ENCODE data around the gene RSRC2.
"Not testable (repeated sequence)": the region's sequence is repeated elsewhere in the genome, so short reads cannot be mapped to it uniquely, and the experiment has no call there.

RSRC2 gene

GRCh38 chr12:122516544-122517361 lies 10.0 kb downstream of the RSRC2 start:
- DNase-seq, result no peak

DNA sequence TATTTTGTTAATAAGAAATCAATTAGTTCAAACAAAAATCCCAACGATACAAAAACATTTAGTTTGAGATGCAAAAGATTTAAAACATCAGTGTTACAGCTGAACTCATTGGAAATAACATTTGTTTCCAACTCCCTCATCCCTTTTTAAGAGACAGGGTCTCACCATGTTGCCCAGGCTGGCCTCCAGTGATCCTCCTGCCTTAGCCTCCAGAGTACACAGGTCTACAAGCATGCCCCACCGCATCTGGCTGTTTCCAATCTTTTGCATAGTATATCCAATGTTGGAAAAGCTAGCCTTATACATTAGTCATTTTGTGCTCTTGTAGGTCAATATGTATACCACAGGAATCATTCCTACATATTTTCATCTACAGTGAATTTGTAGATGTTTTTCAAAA lies 11.5 kb downstream of the RSRC2 start:
- DNase-seq, result no peak

DNA sequence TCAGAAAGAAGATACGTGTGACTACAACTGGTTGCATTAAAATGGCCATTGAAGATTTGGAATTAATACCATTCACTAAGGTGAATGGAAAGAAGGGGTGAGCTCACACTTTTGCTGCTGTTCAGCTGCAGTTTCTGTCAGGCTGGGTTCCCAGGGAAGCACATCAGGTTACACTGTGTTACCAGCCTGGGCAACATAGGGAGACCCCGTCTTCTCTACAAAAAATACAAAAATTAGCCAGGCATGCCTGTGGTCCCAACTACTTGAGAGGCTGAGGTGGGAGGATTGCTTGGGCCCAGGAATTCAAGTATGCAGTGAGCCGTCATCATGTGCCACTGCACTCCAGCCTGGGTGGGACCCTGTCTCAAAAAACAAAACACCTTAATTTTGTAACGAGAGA lies 13.1 kb downstream of the RSRC2 start:
- DNase-seq, result no peak

- not testable (repeated sequence) for DNase-seq
These were observed 13.7 kb downstream of the RSRC2 start for GRCh38 chr12:122513028-122513427.

GRCh38 chr12:122508163-122508562 lies 18.6 kb downstream of the RSRC2 start:
- no peak for DNase-seq

DNA sequence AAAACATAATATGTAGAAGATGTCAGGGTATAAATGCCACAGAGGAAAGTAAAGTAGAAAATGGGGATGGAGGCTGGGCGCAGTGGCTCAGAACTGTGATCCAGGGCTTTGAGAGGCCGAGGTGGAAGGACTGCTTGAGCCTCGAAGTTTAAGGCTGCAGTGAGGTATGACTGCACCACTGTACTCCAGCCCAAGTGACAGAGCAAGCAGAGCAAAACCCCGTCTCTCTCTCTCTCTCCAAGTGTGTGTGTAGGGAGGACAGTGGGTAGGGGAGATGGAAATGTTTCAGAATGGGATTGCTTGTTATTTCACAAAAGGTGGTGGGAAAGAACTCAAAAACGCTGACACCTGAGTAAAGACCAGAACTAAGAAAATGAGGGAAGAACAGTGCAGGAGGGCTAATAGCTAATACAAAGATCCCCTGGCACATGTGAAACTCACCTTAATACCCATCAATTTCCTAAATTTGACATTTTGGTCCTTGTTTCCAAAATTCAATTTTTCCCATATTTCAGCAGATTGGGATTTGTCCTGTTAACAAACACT lies 20.3 kb downstream of the RSRC2 start:
- no peak for DNase-seq

DNA sequence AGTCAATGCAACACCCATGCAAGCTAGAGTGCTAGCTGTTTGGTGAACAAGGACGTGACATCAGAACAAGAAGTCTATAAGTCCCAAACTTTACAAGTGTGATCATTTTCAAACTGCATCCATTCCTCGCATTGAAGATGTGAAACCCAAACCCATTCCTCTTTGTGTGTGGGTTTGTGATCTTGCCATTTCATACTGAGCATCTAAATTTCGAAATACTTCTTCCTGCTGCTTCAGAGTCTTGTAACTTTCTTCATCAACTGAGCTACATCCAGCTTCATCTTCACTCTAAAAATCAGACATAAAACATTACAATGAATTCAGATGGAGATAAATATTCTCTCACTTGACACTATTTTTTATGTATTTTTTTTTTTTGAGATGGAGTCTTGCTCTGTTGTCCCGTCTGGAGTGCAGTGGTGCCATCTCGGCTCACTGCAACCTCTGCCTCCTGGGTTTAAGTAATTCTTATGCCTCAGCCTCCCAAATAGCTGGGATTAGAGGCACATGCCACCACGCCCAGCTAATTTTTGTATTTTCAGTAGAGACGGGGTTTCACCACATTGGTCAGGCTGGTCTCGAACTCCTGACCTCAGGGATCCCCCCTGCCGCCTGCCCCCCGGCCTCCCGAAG lies 21.2 kb downstream of the RSRC2 start:
- no peak for DNase-seq

DNA sequence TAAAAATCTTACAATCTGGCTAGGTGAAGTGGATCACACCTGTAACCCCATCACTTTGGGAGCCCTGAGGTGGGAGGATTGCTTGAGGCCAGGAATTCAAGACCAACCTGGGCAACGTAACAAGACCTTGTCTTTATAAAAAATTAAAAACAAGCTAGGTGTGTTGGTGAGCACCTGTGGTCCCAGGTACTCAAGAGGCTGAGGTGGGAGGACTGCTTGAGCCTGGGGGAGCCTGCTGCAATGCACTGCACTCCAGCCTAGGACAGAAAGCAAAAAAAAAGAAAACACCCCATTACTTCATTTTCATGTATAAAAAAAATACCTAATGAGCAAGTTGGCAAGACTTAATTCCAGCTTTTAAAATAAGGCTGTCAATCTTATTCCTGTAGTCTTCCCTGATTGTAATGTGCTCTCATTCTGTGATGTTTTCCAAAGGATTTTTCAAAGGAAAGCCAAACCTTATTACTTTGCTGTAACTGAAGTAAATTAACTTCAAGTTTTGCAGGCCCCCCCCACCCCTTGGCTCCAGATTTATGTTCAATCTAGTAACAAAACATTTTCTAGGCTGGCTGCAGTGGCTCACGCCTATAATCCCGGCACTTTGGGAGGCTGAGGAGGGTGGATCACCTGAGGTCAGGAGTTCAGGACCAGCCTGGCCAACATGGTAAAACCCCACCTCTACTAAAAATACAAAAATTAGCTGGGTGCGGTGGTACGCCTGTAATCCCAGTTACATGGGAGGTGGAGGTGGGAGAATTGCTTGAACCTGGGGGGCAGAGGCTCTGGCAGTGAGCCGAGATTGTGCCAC lies 22.7 kb downstream of the RSRC2 start:
- no peak for DNase-seq

DNA sequence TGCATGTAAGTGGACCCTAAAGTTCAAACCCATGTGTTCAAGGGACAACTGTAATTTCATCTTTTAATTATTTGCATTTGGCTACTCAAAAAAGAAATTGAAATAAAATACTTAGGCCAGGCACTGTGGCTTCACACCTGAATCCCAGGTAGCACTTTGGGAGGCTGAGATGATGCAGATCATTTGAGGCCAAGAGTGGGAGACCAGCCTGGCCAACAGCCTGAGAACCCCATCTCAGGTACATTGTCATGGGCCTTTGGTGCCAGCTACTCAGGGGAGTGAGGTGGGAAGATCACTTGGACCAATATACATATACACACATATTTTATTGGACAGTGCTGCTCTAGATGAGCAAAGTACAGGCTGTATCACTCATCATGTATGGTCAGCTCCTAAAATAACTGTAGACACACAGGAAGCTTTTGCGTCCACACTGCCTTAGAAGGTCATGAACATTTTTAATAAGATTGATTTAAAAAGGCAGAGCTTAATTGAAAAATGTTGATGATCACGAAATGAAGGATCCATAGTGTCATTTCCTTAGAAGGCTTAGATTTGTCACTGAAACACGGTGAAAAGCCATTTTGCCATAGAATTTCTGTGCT lies 23.5 kb downstream of the RSRC2 start:
- DNase-seq, result no peak

- DNase-seq, result no peak
These were observed 25.2 kb downstream of the RSRC2 start for GRCh38 chr12:122501489-122501989.

GRCh38 chr12:122500685-122501488 lies 25.8 kb downstream of the RSRC2 start, which contains the start of gene ZCCHC8:
Gene ZCCHC8 (minus strand): TSS chr12:122500932. CDS start chr12:122500840, 92 bp downstream.
- DNase-seq, result peak; percentile 92

GRCh38 chr12:122499991-122500684 lies 26.6 kb downstream of the RSRC2 start:
- peak; percentile 46 for DNase-seq

GRCh38 chr12:122495258-122495657 lies 31.5 kb downstream of the RSRC2 start:
- DNase-seq, result no peak

DNA sequence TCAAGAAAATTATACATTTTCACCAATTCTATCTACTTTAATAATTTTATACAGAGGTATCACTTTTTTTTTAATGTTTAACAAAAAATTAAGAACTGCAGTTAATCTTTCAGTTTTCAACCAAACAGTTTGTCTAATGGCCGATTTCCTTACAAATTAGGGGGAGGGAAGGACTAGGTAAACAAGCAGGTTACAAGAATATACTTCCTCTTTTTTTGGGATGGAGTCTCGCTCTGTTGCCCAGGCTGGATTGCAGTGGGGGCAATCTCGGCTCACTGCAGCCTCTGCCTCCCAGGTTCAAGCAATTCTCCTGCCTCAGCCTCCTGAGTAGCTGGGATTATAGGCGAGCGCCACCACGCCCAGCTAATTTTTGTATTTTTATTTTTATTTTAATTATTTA lies 33.5 kb downstream of the RSRC2 start:
- DNase-seq, result not testable (repeated sequence)

GRCh38 chr12:122491991-122492390 lies 34.7 kb downstream of the RSRC2 start:
- DNase-seq, result no peak

DNA sequence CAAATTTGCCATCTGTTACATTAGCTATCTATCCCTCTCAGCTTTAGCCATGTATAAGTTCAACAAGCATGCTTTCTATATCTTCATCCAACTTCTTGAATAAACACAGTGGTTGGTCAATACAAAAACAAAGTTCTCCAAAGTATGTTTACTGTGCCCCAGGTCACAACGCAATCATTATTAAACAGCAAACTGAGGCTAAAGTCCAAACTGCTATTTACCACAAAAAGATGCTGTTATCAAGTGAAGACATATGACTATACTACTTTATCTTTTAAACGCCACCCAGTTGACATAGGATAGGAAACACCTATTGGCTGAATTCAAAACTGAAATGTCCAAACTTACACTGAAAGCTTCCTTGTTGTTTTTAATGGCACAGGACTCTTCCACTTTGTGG lies 37.7 kb downstream of the RSRC2 start:
- no peak for DNase-seq

- not testable (repeated sequence) for DNase-seq
These were observed 38.9 kb downstream of the RSRC2 start for GRCh38 chr12:122487807-122488206.

DNA sequence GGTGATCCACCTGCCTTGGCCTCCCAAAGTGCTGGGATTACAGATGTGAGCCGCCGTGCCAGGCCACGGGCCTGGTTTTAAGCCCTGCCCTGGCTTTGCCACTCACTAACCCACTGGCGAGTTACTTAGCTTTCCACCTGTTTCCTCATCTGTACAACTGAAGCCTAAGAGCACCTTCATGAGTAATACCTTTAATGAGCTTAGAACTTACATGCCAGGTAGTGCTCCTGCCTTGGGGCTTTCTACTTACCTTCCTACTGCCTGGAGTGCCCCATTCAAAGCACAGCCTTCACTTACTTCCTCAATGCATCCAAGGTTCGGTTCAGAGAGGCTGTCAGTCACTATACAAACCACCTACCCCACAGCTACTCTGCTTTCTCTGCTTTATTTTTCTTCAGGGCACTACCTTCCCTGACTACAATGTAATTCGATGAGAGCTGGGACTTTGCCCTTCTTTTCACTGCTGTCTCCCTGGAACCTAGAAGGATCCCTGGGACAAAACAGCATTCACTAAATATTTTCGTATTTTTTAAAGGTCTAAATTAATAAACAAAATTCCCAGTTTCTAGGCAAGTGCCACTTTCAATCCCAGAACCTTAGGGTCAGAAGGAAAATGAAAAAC lies 39.8 kb downstream of the RSRC2 start:
- DNase-seq, result no peak

GRCh38 chr12:122486360-122486759 lies 40.4 kb downstream of the RSRC2 start:
- not testable (repeated sequence) for DNase-seq

GRCh38 chr12:122484385-122484784 lies 42.4 kb downstream of the RSRC2 start:
- not testable (repeated sequence) for DNase-seq

DNA sequence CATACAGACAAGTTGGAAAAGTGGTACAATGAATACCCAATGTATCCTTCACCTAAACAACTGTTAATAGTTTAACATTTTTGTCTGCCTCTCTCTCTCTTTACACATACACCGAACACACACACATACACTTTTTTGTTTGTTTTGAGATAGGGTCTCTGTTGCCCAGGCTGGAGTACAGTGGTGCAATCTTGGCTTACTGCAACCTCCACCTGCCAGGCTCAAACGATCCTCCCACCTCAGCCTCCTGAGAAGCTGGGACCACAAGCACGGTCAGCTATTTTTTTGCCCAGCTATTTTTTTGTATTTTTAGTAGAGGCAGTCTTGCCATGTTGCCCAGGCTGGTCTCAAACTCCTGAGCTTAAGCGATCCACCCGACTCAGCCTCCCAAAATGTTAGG lies 42.8 kb downstream of the RSRC2 start:
- DNase-seq, result no peak
